HG02588 (cell line): Measurements from ENCODE around the gene ABCA3.

ENCODE experiments used
- ATAC-seq: cut with Tn5 transposase; IDR thresholded peaks from one replicate; pipeline ENCODE4 v1.9.1; 2021; ENCODE audit warnings: mild to moderate bottlenecking, moderate library complexity; ENCODE audit not compliant: unreplicated experiment

ABCA3 gene

GRCh38 chr16:2319606-2320005 is 20.9 kb downstream of the ABCA3 start:
- ATAC-seq = no peak

GRCh38 chr16:2317231-2318020 is 23.1 kb downstream of the ABCA3 start:
- ATAC-seq = no peak

- no peak for ATAC-seq
Measured at GRCh38 chr16:2308089-2308962, 32.2 kb downstream of the ABCA3 start.

- ATAC-seq = no peak
Measured at GRCh38 chr16:2299915-2300192, 40.7 kb downstream of the ABCA3 start.

GRCh38 chr16:2299121-2299914 is 41.2 kb downstream of the ABCA3 start:
- ATAC-seq = no peak

GRCh38 chr16:2298621-2299020 is 41.9 kb downstream of the ABCA3 start:
- no peak for ATAC-seq

GRCh38 chr16:2297506-2297860 is 43.0 kb downstream of the ABCA3 start:
- no peak for ATAC-seq

- no peak for ATAC-seq
Measured at GRCh38 chr16:2296661-2297505, 43.6 kb downstream of the ABCA3 start.

GRCh38 chr16:2295056-2295798 is 45.3 kb downstream of the ABCA3 start:
- ATAC-seq = no peak

- no peak for ATAC-seq
Measured at GRCh38 chr16:2292221-2292620, 48.3 kb downstream of the ABCA3 start.

GRCh38 chr16:2289282-2289681 is 51.2 kb downstream of the ABCA3 start:
- no peak for ATAC-seq

GRCh38 chr16:2288726-2289125 is 51.8 kb downstream of the ABCA3 start:
- ATAC-seq = no peak

- no peak for ATAC-seq
Measured at GRCh38 chr16:2287916-2288547, 52.5 kb downstream of the ABCA3 start.

- ATAC-seq = no peak
Measured at GRCh38 chr16:2286550-2286949, 54.0 kb downstream of the ABCA3 start.

GRCh38 chr16:2285731-2286191 is 54.8 kb downstream of the ABCA3 start:
- ATAC-seq = no peak

- ATAC-seq = no peak
Measured at GRCh38 chr16:2284797-2285576, 55.5 kb downstream of the ABCA3 start.

GRCh38 chr16:2284001-2284770 is 56.3 kb downstream of the ABCA3 start:
- no peak for ATAC-seq
